Measurements from ENCODE around the gene DPF3. TPM values are rescaled to one million over a fixed set of nuclear protein-coding genes. Genes with fewer than 3 reads are reported as not detected.
A peak's percentile ranks its signal among the peaks of the same experiment; 100 is the strongest.

The DPF3 gene
- total RNA-seq (under 1 TPM; 0.27 to 0.31 TPM), total RNA-seq (0 to 1.6 (median 0.48) reads per million in 172 experiments)
- polyA plus RNA-seq (2013, experiment 1 of 2), result 0.43 TPM
- 0.42 TPM for polyA plus RNA-seq (2013, experiment 2 of 2)

DNA sequence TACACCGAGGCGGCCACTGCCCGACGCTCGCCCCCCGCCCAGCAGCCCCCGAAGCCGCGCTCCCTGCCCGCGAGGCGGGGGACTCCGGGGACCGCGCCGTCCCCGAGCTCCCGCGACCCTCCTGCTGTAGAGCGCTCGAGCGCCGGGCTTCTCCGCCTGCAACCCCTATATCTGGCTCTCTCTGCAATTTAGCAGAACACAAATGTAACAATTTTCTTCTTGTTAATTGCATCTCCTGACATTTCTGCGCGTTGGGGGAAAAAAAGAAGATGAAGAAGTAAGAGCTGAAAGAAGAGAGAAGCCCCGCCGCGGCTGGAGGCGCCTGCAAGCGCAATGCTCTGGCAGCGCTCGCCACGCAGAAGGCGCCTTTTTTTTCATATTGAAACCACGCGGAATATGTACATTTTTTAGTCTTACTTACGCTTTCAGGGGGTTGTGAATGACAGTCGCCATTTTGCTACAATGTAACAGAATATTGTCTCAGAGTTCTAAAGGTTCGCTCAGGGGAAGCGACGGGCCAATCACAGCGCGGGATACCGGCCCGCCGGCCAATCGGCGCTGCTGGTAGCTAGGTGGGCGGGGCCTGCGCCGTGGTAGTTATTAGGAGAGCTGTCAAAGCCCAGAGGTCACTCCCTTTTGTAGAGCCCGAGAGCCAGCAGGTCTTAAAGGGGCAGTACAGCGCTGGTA lies at the start of gene DPF3:
Gene DPF3 (minus strand): TSS at position 466 of the 687 bp plus-strand sequence. CDS start 13 bp downstream, at position 453.
- peak; percentile 96 for ATAC-seq (ENCODE audit: poor library complexity)
- Histone ChIP-seq H3K27me3 (ENCODE audit: control insufficient read depth in 1 of 2, insufficient read depth in 2 of 2, low read length in 2 of 2) (peaks cover 34 to 36% of the 10 kb centered on the region in 2 experiments), H3K4me1 (ENCODE audit: insufficient read depth, low read length) (peaks cover 29% of the 10 kb centered on the region), H3K27ac (ENCODE audit: low read depth in 1 of 2, low read length in 2 of 2) (no peak within 1 kb of the TSS), H3K4me3 (ENCODE audit: low read length) (peak within 1 kb of the TSS; percentile 76), H3K9me3 (ENCODE audit: control insufficient read depth in 1 of 2, insufficient read depth in 1 of 2, low read length in 2 of 2) (no peaks in the 10 kb centered on the region), H3K36me3 (ENCODE audit: insufficient read depth, low read length) (no peaks in the 10 kb centered on the region)
- Mint-ChIP-seq H3K9me3 (no peaks in the 10 kb centered on the region), H3K36me3 (ENCODE audit: low read depth) (peaks cover 6% of the 10 kb centered on the region), H3K27ac (peak within 1 kb of the TSS; percentile 31), H3K4me1 (ENCODE audit: low read depth) (peaks cover 29% of the 10 kb centered on the region), H3K4me3 (peak within 1 kb of the TSS; percentile 89), H3K27me3 (peaks cover 55% of the 10 kb centered on the region)
- TF ChIP-seq, protein P1, sequence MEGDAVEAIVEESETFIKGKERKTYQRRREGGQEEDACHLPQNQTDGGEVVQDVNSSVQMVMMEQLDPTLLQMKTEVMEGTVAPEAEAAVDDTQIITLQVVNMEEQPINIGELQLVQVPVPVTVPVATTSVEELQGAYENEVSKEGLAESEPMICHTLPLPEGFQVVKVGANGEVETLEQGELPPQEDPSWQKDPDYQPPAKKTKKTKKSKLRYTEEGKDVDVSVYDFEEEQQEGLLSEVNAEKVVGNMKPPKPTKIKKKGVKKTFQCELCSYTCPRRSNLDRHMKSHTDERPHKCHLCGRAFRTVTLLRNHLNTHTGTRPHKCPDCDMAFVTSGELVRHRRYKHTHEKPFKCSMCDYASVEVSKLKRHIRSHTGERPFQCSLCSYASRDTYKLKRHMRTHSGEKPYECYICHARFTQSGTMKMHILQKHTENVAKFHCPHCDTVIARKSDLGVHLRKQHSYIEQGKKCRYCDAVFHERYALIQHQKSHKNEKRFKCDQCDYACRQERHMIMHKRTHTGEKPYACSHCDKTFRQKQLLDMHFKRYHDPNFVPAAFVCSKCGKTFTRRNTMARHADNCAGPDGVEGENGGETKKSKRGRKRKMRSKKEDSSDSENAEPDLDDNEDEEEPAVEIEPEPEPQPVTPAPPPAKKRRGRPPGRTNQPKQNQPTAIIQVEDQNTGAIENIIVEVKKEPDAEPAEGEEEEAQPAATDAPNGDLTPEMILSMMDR (IDR thresholded peaks at IDR 0.05), result no peak
- POLR2A ChIA-PET, result interaction anchor here (0.6 to 1.7 kb wide), 8 partner anchors 8 to 598 kb away, joined by 3 to 10 read pairs (median 4); partner anchors contain the start of genes DCAF4 and RBM25
- CTCF ChIA-PET, result interaction anchor here (1.1 kb wide), 1 partner anchor 11 kb away, joined by 6 read pairs; no protein-coding TSS in a partner anchor
- intact Hi-C loops (cut with DNase I, micrococcal nuclease), result loop anchor here (1.0 to 2.0 kb wide), 2 partner anchors 31 to 33 kb away; partner anchors contain the start of gene DCAF4 (in 1 of the 2)
- DNase-seq, result peak; percentile 82 to 95 (median 89)

DNA sequence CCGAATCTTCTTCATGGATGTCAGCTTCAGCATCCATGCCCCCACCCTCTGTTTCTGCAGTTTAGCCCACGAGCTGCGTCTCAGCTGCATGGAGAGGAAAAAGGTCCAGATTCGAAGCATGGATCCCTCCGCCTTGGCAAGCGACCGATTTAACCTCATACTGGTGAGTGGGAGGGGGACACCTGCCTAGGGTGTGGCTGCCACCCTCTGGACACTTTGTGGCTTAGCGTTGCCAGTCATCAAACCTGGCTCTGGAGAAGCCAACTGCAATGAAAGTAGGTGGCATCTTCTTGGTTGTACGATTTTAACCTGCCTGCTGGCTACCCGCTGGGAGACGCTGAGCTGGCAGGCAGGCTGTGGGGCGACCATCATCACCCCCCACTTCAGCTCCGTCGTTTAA lies 49.0 kb upstream of the DPF3 start:
- H3K4me1 ChIP-seq (ENCODE audit: insufficient read depth, low read length), result peaks cover 1% of the 10 kb centered on the region
- H3K9me3 Mint-ChIP-seq, result no peaks in the 10 kb centered on the region
- H3K4me3 ChIP-seq (ENCODE audit: low read length), result no peak overlapping the region
- H3K36me3 ChIP-seq (ENCODE audit: insufficient read depth, low read length), result peaks cover 52% of the 10 kb centered on the region
- H3K4me3 Mint-ChIP-seq, result no peak overlapping the region
- intact Hi-C loops (cut with DNase I, micrococcal nuclease), result no loop called here
- peaks cover 82% of the 10 kb centered on the region for H3K36me3 Mint-ChIP-seq (ENCODE audit: low read depth)
- no peaks in the 10 kb centered on the region for H3K27me3 Mint-ChIP-seq
- DNase-seq (no peak), ATAC-seq (ENCODE audit: poor library complexity) (no peak)
- ChIA-PET POLR2A (no interaction called here), CTCF (no interaction called here)
- H3K27ac Mint-ChIP-seq, result no peak overlapping the region
- TF ChIP-seq, protein P1 (IDR thresholded peaks at IDR 0.05), result no peak
- no peak overlapping the region for H3K27ac ChIP-seq (ENCODE audit: low read depth in 1 of 2, low read length in 2 of 2)
- peaks cover 5% of the 10 kb centered on the region for H3K4me1 Mint-ChIP-seq (ENCODE audit: low read depth)
- no peaks in the 10 kb centered on the region for H3K27me3 ChIP-seq (ENCODE audit: control insufficient read depth in 1 of 2, insufficient read depth in 2 of 2, low read length in 2 of 2)
- H3K9me3 ChIP-seq (ENCODE audit: control insufficient read depth in 1 of 2, insufficient read depth in 1 of 2, low read length in 2 of 2), result no peaks in the 10 kb centered on the region

DNA sequence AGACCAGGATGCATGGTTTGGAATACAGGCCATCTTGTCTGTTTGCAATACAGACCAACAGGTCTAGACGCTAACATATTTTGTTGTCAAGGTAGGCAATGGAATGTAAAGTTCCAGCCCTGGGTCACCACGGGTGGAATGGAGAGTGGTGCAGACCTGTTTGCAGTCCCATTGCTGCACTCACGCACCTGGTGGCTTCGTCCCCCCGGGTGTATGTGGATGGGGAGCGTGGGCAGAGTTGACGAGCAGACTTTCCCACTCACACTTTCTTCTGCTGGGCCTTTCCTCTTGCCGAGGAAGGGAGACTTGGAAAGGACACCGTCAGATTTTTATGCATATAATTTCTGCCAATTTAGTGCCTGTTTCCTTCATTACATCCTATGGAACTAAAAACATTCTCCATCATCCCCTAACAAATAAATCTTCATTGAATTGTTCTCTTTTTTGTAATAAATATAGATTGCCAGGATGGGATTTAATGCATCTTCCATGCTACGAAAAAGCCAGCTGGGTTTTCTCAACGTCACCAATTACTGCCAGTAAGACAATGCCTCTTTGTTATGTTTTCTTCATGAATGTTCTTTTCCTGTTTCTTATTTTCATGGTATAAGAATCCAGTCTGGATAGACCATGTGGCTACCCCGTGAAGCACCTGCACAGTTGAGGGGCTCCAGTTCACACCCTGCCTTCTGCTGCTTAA lies 47.5 kb upstream of the DPF3 start:
- ATAC-seq (ENCODE audit: poor library complexity) (no peak), DNase-seq (no peak)
- Mint-ChIP-seq H3K9me3 (no peaks in the 10 kb centered on the region), H3K27me3 (no peaks in the 10 kb centered on the region), H3K4me3 (no peak overlapping the region), H3K36me3 (ENCODE audit: low read depth) (peaks cover 84% of the 10 kb centered on the region), H3K4me1 (ENCODE audit: low read depth) (peaks cover 20% of the 10 kb centered on the region), H3K27ac (no peak overlapping the region)
- peaks cover 11% of the 10 kb centered on the region for H3K4me1 ChIP-seq (ENCODE audit: insufficient read depth, low read length)
- no peak overlapping the region for H3K4me3 ChIP-seq (ENCODE audit: low read length)
- ChIA-PET CTCF (no interaction called here), POLR2A (no interaction called here)
- TF ChIP-seq, protein P1 (IDR thresholded peaks at IDR 0.05), result no peak
- peaks cover 51% of the 10 kb centered on the region for H3K36me3 ChIP-seq (ENCODE audit: insufficient read depth, low read length)
- H3K9me3 ChIP-seq (ENCODE audit: control insufficient read depth in 1 of 2, insufficient read depth in 1 of 2, low read length in 2 of 2), result no peaks in the 10 kb centered on the region
- no peaks in the 10 kb centered on the region for H3K27me3 ChIP-seq (ENCODE audit: control insufficient read depth in 1 of 2, insufficient read depth in 2 of 2, low read length in 2 of 2)
- intact Hi-C loops (cut with DNase I, micrococcal nuclease), result no loop called here
- H3K27ac ChIP-seq (ENCODE audit: low read depth in 1 of 2, low read length in 2 of 2), result no peak overlapping the region
